Measurements from ENCODE around the gene ABCB8. TPM values are rescaled to one million over a fixed set of nuclear protein-coding genes. Genes with fewer than 3 reads are reported as not detected.

Gene ABCB8
- total RNA-seq, 2 experiments from 2014 or later, result 55.8 to 56.4 TPM

Other genes with a start within 250 kb of the ABCB8 start
- gene TMEM176B, start 228.1 kb upstream of the ABCB8 start, total RNA-seq, result not detected
- gene TMEM176A, start 227.7 kb upstream of the ABCB8 start, total RNA-seq, result not detected
- not detected for gene AOC1, start 175.9 kb upstream of the ABCB8 start, total RNA-seq
- under 1 TPM; 0.11 to 0.13 TPM for gene KCNH2, start 50.1 kb upstream of the ABCB8 start, total RNA-seq
- gene NOS3, start 37.4 kb upstream of the ABCB8 start, total RNA-seq, result 1 to 10 TPM; 9.1 to 9.7 TPM
- gene ATG9B, start 4.0 kb upstream of the ABCB8 start, total RNA-seq, result 1 to 10 TPM; 6.3 to 7.7 TPM
- gene ASIC3, start 20.1 kb downstream of the ABCB8 start, total RNA-seq, result 1 to 10 TPM; 2.9 to 3.6 TPM
- gene CDK5, start 29.4 kb downstream of the ABCB8 start, total RNA-seq, result 10 to 100 TPM; 19.0 to 21.2 TPM
- 100 to 1,000 TPM; 118 to 120 TPM for gene SLC4A2, start 31.1 kb downstream of the ABCB8 start, total RNA-seq
- 10 to 100 TPM; 78.3 to 84.4 TPM for gene FASTK, start 52.4 kb downstream of the ABCB8 start, total RNA-seq
- gene TMUB1, start 55.0 kb downstream of the ABCB8 start, total RNA-seq, result 10 to 100 TPM; 77.4 to 79.7 TPM
- 10 to 100 TPM; 41.2 to 48.5 TPM for gene AGAP3, start 58.0 kb downstream of the ABCB8 start, total RNA-seq
- not detected for gene GBX1, start 139.2 kb downstream of the ABCB8 start, total RNA-seq
- not detected for gene ASB10, start 158.8 kb downstream of the ABCB8 start, total RNA-seq
- not detected for gene H2BK1, start 182.0 kb downstream of the ABCB8 start, total RNA-seq
- gene ABCF2, start 198.8 kb downstream of the ABCB8 start, total RNA-seq, result 10 to 100 TPM; 86.5 to 96.8 TPM
- gene CHPF2, start 204.0 kb downstream of the ABCB8 start, total RNA-seq, result 10 to 100 TPM; 34.4 to 35.0 TPM
- 1 to 10 TPM; 1.3 to 2.9 TPM for gene SMARCD3, start 220.2 kb downstream of the ABCB8 start, total RNA-seq